SKM-1 (cell line): ENCODE data around the gene KIRREL1.

Source experiments
- DNase-seq: peaks from one replicate; lab custom pipeline; 2025; ENCODE audit not compliant: unreplicated experiment; lab: John Stamatoyannopoulos, UW

The KIRREL1 gene

DNA sequence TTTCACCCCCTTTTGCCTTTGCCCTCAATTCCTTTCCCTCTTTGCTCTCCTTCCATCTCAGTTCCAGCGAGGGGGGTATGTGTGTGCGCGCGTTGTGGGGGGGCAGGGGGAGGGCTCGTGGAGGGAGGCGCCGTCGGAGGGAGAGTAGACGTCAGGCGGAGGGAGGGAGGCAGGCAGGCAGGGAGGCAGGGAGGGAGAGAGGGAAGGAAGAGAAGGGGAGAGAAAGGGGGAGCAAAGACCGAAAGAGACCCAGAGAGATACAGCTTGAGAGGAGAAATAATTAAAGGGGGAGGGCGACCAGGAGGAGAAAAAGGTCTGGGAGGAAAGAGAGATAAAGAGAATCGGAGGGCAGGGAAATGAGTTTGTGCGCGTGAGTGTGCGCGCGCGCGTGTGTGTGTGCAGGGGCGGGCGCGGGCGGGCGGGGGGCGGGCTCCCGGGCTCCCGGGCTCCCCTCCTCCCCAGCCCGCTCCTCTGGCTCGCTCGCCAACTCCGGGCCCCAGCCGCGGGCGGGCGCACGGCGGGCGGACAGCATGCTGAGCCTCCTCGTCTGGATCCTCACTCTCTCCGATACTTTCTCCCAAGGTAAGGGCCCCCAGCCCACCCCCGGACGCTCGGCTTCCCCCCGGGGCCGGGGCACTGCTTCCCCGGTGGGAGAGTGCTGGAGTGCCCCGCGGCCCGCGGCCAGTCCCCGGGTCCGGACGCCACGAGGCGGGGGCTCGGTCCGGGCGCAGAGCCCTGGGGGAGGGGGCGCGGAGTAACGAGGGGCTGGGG, at the start of gene KIRREL1:
Gene KIRREL1, plus strand, starts transcription at position 499 of the 771 bp plus-strand sequence. Its CDS starts 32 bp downstream, at position 531.
- peak; percentile 63 for DNase-seq

DNA sequence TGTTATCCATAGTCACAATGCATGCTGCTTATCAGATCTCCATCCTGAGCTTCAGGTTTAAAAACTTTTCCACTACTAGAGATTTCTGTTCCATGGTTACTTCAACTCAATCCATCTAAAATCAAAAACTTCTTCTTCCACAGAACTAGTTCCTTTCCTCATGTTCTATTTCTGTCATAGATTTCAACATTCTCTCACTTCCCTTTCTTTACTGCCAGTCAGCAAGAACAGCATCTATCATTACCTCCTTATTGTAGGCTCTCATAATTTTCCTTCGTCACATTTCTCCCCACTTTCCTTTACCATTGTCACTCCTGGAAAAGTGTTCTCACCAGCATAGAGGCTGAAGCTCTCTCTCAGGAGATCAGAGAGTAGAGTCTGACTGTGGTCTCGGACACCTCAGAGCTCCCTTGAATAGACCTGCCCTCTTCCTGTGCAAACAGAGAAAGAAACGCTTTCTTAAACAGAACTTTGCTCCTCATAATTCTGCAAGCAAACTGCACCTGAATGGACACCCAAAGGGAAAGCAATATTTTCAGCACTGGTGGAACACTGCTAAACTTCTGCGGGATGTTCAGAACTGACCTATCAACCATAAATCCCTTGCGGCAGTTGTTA, 48.7 kb upstream of the KIRREL1 start:
- peak; percentile 87 for DNase-seq

DNA sequence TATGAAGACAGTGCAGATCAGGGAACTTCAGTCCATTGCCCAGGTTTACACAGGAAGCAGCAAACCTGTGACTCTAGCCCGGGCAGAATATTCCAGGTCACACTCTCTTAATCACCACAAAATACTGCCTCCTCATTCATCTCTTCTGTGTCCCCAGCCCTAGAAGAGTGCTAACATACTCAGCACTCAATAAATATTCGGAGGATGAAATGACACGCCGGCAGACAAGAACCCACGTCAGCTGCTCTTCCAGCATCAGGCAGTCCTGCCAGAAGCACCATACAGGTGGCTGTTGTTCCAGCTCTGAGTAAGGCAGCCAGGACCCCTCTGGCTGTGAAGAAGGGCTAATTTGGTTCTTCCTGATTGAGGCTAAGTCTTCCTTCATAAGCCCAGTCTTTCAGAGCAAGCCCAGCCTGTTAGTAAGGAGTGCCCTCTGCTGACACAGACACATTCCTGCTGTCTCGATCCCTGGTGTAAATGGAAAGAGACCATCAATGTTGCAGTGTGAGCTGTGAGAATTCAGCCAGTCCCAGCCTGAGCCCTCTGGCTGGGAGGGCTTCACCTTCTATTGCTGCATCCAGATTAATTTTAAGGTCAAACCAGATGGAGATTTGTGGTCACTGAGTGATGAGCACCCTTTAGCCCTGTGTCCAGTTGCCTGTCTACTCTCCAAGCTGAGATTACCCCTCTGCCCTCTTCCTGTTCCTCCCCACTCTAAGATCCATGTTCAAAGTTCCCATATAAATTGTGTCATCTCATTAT, 45.0 kb upstream of the KIRREL1 start:
- DNase-seq, result peak; percentile 49

DNA sequence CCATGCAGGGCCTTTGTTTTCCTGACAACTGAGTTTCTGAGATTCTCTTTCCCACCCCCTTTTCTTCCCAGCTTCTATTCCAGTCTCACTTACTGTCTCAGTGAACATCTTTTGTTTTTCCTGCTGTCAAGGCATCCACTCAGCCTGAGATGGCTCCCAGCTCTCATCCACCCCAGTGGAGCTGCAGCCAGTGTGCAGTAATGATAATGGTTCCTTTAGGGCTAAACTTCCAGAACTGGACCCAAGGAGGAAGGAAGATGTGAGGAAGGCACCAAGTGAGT, 44.4 kb upstream of the KIRREL1 start:
- DNase-seq, result no peak

DNA sequence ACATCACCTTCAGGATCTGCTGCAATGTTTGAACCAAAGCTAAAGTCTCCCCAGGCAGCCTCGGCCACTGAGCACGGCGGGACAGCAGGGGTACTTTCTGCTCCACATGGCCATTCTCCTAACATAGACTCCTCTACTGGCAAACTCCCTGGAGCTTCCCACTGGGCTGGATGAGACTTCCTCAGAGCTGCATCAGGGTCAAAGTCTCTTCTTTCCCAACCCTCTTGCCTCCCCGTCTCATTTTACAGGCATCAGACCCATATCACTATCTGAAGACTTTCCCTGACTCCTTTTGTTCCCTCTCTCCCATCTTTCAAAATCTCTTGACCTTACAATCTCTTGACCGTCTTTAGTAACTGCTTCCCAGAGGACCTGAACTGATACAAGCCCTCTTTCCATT, 42.2 kb upstream of the KIRREL1 start:
- DNase-seq, result no peak

DNA sequence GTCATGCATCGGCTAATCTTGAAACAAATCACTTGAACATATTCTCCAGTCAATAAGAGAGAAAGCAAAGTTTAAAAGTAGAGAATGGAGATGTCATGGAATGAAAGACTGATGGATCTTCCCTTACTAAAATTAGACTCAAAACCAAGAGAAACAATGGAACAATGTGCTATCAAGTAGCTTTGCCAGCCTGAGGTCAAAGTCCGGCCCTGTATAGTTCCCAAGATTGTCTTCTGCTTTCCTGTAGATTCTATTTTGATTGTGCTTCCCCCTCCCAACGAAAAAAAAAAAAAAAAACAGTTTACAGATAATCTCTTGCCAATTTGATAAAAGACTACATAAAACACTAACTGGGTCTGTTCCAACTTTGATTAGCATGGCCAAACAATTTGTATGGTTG, 40.8 kb upstream of the KIRREL1 start:
- no peak for DNase-seq

DNA sequence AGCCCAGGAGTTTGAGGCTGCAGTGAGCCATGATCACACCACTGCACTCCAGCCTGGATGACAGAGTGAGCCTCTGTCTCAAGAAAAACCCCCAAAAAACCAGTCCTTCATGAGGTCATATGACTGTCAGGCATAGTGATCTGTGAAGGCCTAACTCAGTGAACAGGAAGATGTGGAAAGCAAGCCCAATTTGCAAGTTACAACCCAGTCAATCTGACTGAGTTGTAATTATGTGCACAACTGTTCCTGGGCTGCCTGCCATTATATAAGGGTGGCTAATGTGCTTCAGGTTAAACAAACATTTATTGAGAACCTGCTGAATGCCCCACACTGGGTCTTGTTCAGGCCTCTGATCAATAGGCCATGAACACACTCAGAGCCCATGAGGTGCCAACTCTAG, 38.2 kb upstream of the KIRREL1 start:
- no peak for DNase-seq

DNA sequence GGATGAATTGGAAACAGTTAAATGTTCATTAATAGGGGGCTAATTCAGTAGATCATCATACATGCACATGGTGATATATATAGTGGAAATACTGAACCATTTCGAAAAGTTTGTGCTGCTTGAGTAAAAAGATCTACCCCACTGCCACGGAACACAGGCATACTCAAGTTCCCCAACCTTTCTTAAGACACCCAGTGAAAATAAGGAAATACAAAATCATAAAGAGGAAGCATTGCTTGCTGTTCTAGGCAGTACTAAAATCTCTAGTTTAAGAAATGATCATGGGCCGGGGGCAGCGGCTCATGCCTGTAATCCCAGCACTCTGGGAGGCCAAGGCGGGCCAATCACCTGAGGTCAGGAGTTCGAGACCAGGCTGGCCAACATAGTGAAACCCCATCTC, 37.6 kb upstream of the KIRREL1 start:
- DNase-seq, result peak; percentile 99

DNA sequence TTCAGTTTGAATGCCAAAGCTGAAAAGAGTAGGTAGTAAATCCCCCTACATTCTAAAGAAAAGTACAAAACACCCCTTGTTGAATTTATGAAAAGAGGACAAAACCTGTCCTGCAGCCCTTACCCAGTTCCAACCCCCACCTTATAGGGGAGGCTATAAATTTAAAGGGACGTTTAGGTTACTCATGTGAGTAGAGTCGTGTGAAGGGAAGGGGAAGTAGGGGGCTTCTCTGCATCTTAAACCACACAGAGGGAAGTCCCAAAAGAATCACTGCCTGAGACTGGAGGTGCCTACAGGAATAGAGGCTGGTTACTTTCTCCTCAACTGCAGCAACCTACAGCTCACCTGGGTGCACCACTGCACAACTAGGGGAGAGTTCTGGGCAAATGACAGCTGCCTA, 36.7 kb upstream of the KIRREL1 start:
- no peak for DNase-seq

DNA sequence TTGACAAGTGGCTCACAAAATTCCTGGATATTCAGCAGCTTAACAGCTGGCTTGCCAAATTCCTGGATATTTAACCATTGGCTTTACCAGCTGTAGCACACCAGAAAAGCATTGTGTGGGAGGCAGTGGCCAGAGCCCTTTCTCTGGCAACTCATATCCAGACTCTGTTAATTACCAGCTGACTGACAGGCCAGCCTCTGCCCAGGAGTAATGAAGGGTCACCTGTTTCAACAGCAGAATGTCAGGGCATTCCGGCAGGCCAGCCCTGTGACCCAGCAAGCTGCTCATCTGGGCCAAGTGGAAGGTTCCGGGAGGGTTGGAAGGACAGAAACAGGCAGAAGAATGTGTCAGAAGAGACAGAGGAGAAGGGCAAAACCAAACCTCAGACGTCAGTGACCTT, 35.2 kb upstream of the KIRREL1 start:
- DNase-seq, result no peak

DNA sequence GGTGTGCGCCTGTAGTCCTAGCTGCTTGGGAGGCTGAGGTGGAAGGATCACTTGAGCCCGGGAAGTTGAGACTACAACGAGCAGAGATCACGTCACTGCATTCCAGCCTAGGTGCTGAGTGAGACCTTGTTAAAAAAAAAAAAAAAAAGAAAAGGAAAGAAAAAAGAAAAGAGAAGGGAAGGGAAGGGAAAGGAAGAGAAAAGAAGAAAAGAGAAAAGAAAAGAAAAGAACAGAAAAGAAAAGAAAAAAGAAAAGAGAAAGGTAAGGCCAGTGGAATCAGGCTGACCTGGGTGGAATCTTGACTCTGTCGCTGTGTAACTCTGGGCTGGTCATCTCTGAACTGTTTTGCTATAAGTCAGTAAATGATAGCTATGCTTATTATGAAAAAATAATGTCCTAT, 33.7 kb upstream of the KIRREL1 start:
- no peak for DNase-seq

DNA sequence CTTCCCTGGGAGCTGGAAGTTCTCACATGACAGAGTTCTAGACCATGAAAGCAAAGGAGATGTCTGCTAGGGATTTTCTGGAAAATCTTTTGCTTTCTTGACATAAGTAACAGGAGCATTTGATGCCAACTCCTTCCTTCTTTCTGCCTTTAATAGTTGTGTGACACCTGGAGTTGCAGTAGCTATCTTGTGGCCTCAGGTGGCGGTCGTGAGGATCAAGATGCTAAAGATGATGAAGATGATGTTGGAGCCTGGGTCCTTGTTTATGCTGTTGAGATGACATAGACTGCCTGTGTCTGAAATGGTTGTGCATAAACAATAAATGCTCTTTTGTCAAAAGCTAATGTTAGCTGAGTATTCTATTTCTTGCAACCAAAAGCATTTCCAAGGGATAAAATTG, 32.7 kb upstream of the KIRREL1 start:
- no peak for DNase-seq

DNA sequence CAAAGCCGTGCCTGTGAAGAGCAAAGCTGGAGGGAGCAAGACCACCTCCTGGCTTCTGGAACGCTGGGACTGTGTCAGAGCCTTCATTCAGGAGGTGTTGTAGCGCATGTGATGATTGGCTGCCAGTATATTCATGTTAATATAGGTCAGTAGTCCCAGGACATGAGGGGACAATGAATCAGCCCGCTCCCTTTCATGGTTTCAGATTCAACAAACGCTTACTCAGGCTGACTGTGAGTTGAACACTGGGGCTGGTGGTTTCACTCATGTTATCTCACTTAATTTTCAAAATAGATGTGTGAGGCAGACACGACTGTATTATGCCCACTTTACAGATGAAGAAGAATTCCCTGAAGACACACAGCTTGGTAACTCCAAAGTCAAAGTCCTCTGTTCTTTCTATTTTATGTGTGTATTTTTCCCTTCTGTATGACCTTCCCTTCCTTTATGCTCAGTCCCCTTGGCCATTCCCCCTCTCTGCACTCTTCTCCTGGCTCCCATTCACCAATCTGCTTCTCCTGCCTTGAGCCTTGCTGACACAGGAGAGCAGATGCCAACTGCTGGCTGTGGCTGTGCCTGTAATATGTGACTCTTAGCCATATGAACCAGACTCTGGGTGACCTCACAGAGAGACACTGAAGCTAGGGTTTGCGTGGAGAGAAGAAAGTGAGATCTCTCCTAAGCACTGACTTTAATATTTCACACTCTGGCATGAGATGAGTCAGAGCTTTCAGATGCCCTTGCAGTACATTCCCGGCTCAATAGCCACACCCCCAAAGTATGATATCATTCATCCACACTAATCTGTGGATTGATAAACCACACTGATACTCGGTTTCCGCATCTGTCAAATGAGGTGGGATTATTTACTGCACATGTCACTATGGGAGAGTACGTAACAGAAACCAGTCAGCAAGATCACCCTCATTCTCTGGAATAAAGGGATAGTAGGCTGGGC, 31.4 kb upstream of the KIRREL1 start:
- DNase-seq, result no peak

DNA sequence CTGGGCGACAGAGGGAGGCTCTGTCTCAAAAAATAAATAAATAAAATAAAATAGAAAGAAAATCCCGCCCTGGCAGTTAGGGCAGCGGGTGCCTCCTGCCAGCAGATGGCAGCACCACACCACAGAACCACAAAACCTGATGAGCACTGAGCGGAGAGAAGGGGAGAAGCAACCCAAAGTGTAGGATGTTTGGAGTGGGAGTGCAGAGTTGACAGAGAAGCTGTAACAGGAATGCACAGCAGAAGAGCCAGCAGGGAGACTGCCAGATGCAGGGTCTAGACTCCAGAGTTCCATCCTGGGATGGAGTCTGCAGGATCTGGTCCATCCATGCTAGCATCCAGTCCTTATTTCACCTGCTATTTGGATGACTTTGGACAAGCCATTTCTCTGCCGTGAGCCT, 29.7 kb upstream of the KIRREL1 start:
- peak; percentile 74 for DNase-seq

DNA sequence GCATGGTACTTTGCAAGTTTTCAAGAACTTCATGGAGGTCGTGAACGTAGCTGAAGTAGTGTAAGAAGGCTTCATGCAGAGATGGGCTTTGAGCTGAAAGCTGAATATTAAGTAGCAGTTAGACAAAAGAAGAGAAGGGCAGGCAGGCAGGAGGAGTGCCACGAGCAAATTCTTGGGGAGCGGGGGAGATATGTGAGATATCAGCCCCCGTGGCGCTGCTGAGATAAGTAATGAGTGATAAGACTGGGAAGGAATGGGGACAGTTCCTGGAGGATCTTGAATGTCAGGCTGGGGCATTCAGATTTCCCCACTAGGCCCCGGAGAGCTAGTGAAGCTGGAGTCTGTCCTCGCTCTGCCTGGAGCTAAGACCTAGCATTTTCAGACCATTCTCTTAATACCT, 27.9 kb upstream of the KIRREL1 start:
- no peak for DNase-seq

DNA sequence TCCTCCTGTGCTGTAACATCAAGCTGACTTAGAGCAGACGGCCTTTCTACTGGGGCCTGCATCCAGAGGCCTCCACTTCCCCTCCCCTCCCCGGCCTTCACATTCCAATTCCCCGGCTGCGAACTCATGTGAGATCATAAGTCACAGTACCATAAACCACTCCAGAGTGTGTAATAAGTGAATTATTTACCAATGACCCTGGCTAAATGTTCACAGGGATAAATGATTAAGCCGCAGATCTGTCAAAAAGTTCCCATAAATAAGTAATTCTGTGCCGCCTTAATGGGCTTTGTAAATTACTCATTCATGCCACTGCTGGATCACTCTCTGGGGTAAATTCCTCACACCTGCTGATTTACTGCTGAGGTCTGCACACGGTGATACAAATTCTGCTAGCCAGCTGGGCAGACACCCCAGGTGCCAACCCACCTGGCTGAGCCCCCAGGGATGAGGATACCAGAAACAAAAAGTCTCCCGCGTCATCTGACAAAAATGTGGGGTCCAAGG, 27.4 kb upstream of the KIRREL1 start:
- DNase-seq, result no peak

DNA sequence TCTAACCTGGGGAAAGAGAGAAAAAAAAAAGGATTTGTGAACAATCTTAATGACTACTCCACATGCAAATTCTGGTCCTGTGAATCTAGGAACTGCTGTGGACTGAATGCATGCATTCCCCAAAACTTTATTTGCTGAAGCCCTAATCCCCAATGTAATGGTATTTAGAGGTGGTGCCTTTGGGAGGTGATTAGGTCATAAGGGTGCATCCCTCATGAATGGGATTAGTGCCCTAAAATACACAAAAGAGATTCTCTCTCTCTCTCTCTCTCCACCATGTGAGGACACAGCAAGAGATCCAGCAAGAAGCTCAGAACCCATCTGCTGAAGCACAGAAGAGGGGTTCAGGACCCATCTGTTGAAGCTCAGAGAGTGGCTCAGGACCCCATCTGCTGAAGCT, 26.2 kb upstream of the KIRREL1 start:
- no peak for DNase-seq

DNA sequence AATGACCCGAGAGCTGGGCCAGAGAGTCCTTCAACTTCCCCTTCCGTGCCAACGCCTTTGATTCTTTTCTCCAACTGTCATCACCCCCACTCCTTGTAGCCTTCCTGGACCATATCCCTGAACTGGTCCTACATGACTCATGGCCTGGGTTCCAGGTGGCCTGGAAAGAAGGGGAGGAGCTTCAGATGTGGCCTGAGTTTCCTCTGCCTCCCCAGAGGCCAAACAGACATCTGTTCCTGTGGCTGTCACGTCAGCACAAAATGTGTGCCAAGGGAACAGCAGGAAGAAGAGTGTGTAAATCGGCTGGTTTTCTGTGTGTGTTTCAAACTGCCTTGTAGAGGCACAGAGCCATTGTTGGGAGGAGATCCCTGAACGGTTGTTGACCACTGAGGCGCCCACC, 24.9 kb upstream of the KIRREL1 start:
- no peak for DNase-seq

DNA sequence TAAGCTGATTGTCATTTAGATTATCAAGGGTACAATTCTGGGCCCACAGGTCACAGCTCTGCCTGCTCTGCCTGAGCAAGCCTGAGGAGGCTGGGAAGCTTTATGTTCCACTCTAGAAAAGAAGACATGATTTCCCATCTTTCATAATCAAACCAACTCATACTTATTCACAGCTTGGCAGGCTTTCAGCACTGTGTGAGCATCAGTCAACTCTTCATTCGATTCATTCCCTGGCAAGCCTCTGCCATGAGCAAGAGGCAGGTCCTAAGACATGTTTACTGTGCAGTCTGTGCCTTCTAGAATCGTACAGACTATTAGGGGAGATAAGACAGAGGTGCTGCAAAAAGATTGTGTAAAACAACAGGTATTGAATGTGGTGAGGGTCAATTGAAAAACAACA, 24.5 kb upstream of the KIRREL1 start:
- no peak for DNase-seq

DNA sequence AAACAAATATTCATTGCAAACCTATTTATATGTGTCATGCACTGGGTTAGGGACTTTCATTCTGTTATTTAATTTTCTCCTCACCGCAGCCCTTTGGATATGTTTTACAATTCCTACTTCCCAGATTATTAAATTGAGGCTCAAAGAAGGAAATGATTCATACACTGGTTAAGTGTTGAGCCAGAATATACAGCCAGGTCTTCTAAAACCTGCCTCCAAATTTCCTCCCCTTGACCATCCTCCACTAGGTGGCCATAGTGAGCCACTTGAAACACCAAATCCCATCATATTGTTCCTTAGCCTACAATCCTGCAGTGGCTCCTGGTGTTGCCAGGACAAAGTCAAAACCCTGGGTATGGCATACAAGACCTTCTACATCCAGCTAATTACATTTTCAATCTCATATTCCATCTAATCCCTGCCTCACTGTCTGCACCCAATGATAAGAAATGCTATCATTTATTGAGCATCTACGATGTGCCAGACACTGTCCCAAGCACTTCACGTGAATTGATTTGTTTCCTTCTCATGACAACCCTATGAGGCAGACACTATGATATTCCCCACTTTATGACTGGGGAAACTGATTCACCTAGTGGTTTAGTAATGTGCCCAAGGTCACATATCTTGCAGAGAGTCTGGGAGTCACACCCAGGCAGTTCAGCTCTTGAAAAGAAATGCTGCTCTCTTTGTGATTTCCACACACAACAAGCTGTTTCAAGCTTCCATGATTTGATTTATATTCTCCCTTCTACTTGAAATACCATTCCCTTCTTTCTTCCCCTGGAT, 23.6 kb upstream of the KIRREL1 start:
- peak; percentile 40 for DNase-seq
